Chondrocyte (in vitro differentiated cells): Measurements from ENCODE around the gene KIF5C. TPM values are rescaled to one million over a fixed set of nuclear protein-coding genes. Genes with fewer than 3 reads are reported as not detected.
"Not testable (repeated sequence)": the region's sequence is repeated elsewhere in the genome, so short reads cannot be mapped to it uniquely, and the experiment has no call there.

Experiments
- DNase-seq: peaks from one replicate; pipeline ENCODE4 v3.0.0; 2021; ENCODE audit warnings: mixed read lengths, low spot score
- H3K27ac Mint-ChIP-seq: one replicate; pipeline ENCODE4 v1.8.0; 2021; ENCODE audit warnings: mild to moderate bottlenecking, moderate library complexity, mixed read lengths; ENCODE audit not compliant: unreplicated experiment
- H3K27me3 Mint-ChIP-seq: 2 replicates; pipeline ENCODE4 v1.8.0; 2021; ENCODE audit warnings: low read depth, mixed read lengths
- H3K36me3 Mint-ChIP-seq: 2 replicates; pipeline ENCODE4 v1.8.0; 2021; ENCODE audit warnings: low read depth, mixed read lengths
- H3K4me1 Mint-ChIP-seq: 2 replicates; pipeline ENCODE4 v1.8.0; 2021; ENCODE audit warnings: low read depth, mild to moderate bottlenecking, mixed read lengths
- H3K4me3 Mint-ChIP-seq: one replicate; pipeline ENCODE4 v1.8.0; 2021; ENCODE audit warnings: mild to moderate bottlenecking, moderate library complexity, mixed read lengths; ENCODE audit not compliant: unreplicated experiment
- H3K9me3 Mint-ChIP-seq: 2 replicates; pipeline ENCODE4 v1.8.0; 2021; ENCODE audit warnings: low read depth, mixed read lengths
- total RNA-seq: library from RNA; stranded (reverse); gene quantifications from 3 replicates; pipeline ENCODE4 v1.2.1, GENCODE V29; 2021
- TF ChIP-seq, protein P1 (sequence below): fragments of 200-600 bp; sonication (generic); IDR thresholded peaks from 2 replicates; pipeline ENCODE4 v1.5.0; 2021; ENCODE audit warnings: antibody characterized with exemption, mild to moderate bottlenecking, moderate library complexity

KIF5C gene
- total RNA-seq, 1 donor from 2014 or later = 3.1 TPM

DNA sequence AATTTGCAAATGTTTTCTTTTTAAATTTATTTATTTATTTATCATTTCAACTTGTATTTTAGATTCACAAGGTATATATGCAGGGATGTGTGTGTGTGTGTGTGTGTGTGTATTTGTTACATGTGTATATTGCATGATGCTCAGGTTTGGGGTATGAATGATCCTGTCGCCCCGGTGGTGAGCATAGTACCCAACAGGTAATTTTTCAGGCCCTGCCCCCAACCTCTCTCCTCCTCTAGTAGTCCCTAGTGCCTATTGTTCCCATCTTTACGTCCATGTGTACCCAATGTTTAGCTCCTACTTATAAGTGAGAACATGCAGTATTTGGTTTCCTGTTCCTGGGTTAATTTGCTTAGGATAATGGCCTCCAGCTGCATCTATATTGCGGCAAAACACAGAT, 33.0 kb upstream of the KIF5C start:
- peaks cover 12% of the 10 kb centered on the region for H3K9me3 Mint-ChIP-seq
- H3K27me3 Mint-ChIP-seq = no peaks in the 10 kb centered on the region
- peaks cover 1% of the 10 kb centered on the region for H3K36me3 Mint-ChIP-seq
- H3K4me3 Mint-ChIP-seq = no peak overlapping the region
- H3K4me1 Mint-ChIP-seq = no peaks in the 10 kb centered on the region
- TF ChIP-seq, protein P1, sequence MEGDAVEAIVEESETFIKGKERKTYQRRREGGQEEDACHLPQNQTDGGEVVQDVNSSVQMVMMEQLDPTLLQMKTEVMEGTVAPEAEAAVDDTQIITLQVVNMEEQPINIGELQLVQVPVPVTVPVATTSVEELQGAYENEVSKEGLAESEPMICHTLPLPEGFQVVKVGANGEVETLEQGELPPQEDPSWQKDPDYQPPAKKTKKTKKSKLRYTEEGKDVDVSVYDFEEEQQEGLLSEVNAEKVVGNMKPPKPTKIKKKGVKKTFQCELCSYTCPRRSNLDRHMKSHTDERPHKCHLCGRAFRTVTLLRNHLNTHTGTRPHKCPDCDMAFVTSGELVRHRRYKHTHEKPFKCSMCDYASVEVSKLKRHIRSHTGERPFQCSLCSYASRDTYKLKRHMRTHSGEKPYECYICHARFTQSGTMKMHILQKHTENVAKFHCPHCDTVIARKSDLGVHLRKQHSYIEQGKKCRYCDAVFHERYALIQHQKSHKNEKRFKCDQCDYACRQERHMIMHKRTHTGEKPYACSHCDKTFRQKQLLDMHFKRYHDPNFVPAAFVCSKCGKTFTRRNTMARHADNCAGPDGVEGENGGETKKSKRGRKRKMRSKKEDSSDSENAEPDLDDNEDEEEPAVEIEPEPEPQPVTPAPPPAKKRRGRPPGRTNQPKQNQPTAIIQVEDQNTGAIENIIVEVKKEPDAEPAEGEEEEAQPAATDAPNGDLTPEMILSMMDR = no peak
- no peak for DNase-seq
- no peak overlapping the region for H3K27ac Mint-ChIP-seq

- Mint-ChIP-seq H3K27me3 (peaks cover 5% of the 10 kb centered on the region), H3K9me3 (peaks cover 8% of the 10 kb centered on the region), H3K4me1 (no peaks in the 10 kb centered on the region), H3K27ac (no peak overlapping the region), H3K4me3 (no peak overlapping the region), H3K36me3 (peaks cover 7% of the 10 kb centered on the region)
- TF ChIP-seq, protein P1 = no peak
- no peak for DNase-seq
Observed at GRCh38 chr2:148848146-148848545, 26.9 kb upstream of the KIF5C start.

DNA sequence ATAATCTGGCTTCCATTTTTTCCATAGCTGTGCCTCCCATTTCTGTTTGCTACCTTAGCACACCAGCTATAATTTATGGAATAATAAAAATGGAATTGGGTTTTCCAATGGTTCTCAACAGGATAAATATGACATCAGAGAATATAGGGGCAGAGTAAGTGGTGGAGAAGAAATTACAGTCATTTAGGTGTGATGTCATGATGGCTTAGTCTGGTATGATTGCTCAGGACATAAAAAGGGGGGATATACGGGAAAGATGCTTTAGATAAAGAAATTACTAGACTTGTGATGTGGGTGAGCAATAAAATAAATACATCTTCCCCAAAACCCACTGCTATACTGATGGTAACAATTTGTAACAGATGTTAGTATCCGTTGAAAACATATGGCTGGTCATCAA, 21.6 kb upstream of the KIF5C start:
- no peak overlapping the region for H3K4me3 Mint-ChIP-seq

GRCh38 chr2:148860037-148860436, 15.0 kb upstream of the KIF5C start:
- Mint-ChIP-seq H3K4me1 (no peaks in the 10 kb centered on the region), H3K4me3 (no peak overlapping the region), H3K27ac (no peak overlapping the region), H3K9me3 (no peaks in the 10 kb centered on the region), H3K36me3 (no peaks in the 10 kb centered on the region), H3K27me3 (peaks cover 23% of the 10 kb centered on the region)
- TF ChIP-seq, protein P1 = no peak
- DNase-seq = no peak

More for the DNA sequence above, 21.6 kb upstream of the KIF5C start:
- Mint-ChIP-seq H3K27me3 (peaks cover 19% of the 10 kb centered on the region), H3K9me3 (peaks cover 1% of the 10 kb centered on the region), H3K27ac (no peak overlapping the region), H3K36me3 (peaks cover 3% of the 10 kb centered on the region), H3K4me1 (no peaks in the 10 kb centered on the region)
- no peak for DNase-seq
- TF ChIP-seq, protein P1 = no peak

DNA sequence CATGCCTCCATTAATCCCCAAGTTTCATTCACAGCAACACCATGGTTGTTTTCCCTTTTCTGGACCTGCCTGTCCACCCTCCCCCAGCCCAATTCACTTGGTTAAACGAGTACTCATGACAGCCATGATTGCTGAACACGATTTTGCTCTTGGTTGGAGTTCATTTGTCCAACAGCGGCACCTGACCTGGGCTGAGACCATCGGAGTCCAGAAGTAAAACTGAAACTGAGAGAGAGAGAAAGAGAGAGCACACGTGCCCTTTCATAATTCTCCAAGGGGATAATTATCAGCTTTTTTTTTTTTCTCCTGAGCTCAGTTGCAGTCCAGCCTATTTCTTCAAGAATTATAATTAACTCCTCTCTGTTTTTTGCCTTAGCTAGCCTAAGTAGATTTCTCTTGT, 13.7 kb upstream of the KIF5C start:
- Mint-ChIP-seq H3K36me3 (no peaks in the 10 kb centered on the region), H3K4me1 (no peaks in the 10 kb centered on the region), H3K27ac (no peak overlapping the region), H3K4me3 (no peak overlapping the region), H3K27me3 (peaks cover 22% of the 10 kb centered on the region), H3K9me3 (no peaks in the 10 kb centered on the region)
- TF ChIP-seq, protein P1 = no peak
- no peak for DNase-seq

DNA sequence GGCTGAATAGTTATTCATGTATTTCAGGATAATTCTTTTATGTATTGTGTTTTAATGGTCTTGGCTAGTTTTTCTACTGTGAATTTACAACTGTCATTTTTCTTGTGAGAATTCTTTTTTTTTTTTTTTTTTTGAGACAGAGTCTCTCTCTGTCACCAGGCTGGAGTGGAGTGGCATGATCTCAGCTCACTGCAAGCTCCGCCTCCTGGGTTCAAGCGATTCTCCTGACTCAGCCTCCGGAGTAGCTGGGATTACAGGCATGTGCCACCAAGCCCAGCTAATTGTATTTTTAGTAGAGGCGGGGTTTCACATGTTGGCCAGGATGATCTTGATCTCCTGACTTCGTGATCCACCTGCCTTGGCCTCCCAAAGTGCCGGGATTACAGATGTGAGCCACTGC, 12.5 kb upstream of the KIF5C start:
- H3K4me1 Mint-ChIP-seq, H3K4me3 Mint-ChIP-seq: not testable (repeated sequence)
- peaks cover 21% of the 10 kb centered on the region for H3K27me3 Mint-ChIP-seq

More for the DNA sequence above, 12.5 kb upstream of the KIF5C start:
- H3K9me3 Mint-ChIP-seq, H3K27ac Mint-ChIP-seq, H3K36me3 Mint-ChIP-seq, DNase-seq: not testable (repeated sequence)
